AG10803 (cell line): Measurements from ENCODE around the gene TBX10.
A peak's percentile ranks its signal among the peaks of the same experiment; 100 is the strongest.

Source experiments
- DNase-seq: peaks from one replicate; pipeline ENCODE4 v3.0.0; 2010; ENCODE audit warnings: low read depth
- H3K4me3 ChIP-seq: 2 replicates; pipeline ENCODE4 v1.5.1; 2011; ENCODE audit warnings: mild to moderate bottlenecking, low read length, control low read depth
- TF ChIP-seq, protein P1 (sequence below): conservative IDR thresholded peaks from 2 replicates; pipeline ENCODE4 v1.5.1; 2011; ENCODE audit warnings: mild to moderate bottlenecking, low read length, control low read depth, inconsistent platforms

The TBX10 gene

DNA sequence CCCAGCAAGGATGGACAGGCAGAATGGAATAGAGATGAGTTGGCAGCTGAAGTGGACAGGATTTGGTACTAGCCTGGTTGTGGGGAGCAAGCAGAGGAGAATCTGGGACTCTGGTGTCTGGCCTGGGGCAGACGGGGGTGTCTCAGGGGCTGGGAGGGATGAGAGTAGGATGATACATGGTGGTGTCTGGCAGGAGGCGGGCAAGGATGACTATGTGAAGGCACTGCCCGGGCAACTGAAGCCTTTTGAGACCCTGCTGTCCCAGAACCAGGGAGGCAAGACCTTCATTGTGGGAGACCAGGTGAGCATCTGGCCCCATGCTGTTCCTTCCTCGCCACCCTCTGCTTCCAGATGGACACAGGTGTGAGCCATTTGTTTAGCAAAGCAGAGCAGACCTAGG is 53.7 kb downstream of the TBX10 start:
- TF ChIP-seq, protein P1, sequence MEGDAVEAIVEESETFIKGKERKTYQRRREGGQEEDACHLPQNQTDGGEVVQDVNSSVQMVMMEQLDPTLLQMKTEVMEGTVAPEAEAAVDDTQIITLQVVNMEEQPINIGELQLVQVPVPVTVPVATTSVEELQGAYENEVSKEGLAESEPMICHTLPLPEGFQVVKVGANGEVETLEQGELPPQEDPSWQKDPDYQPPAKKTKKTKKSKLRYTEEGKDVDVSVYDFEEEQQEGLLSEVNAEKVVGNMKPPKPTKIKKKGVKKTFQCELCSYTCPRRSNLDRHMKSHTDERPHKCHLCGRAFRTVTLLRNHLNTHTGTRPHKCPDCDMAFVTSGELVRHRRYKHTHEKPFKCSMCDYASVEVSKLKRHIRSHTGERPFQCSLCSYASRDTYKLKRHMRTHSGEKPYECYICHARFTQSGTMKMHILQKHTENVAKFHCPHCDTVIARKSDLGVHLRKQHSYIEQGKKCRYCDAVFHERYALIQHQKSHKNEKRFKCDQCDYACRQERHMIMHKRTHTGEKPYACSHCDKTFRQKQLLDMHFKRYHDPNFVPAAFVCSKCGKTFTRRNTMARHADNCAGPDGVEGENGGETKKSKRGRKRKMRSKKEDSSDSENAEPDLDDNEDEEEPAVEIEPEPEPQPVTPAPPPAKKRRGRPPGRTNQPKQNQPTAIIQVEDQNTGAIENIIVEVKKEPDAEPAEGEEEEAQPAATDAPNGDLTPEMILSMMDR: no peak
- no peak overlapping the region for H3K4me3 ChIP-seq
- DNase-seq: no peak

DNA sequence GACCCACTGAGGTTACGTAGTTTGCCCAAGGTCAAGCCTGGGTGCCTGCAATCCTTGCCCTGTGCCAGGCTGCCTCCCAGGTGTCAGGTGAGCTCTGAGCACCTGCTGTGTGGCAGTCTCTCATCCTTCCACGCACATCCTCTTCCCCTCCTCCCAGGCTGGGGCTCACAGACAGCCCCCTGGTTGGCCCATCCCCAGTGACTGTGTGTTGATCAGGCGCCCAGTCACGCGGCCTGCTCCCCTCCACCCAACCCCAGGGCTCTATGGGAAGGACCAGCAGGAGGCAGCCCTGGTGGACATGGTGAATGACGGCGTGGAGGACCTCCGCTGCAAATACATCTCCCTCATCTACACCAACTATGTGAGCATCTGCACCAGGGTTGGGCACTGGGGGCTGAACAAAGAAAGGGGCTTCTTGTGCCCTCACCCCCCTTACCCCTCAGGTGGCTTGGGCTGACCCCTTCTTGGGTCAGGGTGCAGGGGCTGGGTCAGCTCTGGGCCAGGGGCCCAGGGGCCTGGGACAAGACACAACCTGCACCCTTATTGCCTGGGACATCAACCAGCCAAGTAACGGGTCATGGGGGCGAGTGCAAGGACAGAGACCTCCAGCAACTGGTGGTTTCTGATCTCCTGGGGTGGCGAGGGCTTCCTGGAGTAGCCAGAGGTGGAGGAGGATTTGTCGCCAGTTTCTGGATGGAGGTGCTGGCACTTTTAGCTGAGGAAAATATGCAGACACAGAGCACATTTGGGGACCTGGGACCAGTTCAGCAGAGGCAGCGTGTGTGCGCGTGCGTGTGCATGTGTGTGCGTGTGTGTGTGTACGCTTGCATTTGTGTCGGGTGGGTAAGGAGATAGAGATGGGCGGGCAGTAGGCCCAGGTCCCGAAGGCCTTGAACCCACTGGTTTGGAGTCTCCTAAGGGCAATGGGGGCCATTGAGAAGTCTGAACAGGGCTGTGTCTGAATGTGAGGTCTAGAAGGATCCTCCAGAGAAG is 54.4 kb downstream of the TBX10 start:
- DNase-seq: no peak
- H3K4me3 ChIP-seq: peak overlapping the region; percentile 80
- TF ChIP-seq, protein P1: no peak

- peak overlapping the region; percentile 80 for H3K4me3 ChIP-seq
- TF ChIP-seq, protein P1: no peak
- peak; percentile 66 for DNase-seq
These were observed 55.2 kb downstream of the TBX10 start for GRCh38 chr11:67584205-67584880.

DNA sequence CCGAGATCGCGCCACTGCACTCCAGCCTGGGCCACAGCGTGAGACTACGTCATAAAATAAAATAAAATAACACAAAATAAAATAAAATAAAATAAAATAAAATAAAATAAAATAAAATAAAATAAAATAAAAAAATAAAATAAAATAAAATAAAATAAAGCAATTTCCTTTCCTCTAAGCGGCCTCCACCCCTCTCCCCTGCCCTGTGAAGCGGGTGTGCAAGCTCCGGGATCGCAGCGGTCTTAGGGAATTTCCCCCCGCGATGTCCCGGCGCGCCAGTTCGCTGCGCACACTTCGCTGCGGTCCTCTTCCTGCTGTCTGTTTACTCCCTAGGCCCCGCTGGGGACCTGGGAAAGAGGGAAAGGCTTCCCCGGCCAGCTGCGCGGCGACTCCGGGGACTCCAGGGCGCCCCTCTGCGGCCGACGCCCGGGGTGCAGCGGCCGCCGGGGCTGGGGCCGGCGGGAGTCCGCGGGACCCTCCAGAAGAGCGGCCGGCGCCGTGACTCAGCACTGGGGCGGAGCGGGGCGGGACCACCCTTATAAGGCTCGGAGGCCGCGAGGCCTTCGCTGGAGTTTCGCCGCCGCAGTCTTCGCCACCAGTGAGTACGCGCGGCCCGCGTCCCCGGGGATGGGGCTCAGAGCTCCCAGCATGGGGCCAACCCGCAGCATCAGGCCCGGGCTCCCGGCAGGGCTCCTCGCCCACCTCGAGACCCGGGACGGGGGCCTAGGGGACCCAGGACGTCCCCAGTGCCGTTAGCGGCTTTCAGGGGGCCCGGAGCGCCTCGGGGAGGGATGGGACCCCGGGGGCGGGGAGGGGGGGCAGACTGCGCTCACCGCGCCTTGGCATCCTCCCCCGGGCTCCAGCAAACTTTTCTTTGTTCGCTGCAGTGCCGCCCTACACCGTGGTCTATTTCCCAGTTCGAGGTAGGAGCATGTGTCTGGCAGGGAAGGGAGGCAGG is 56.0 kb downstream of the TBX10 start, which contains the start of gene GSTP1:
Gene GSTP1, plus strand, starts transcription at position 566 of the 958 bp plus-strand sequence. Its CDS starts 32 bp downstream, at position 598.
- H3K4me3 ChIP-seq: peak within 1 kb of the TSS; percentile 80
- DNase-seq: peak; percentile 88
- TF ChIP-seq, protein P1: peak; percentile 41

DNA sequence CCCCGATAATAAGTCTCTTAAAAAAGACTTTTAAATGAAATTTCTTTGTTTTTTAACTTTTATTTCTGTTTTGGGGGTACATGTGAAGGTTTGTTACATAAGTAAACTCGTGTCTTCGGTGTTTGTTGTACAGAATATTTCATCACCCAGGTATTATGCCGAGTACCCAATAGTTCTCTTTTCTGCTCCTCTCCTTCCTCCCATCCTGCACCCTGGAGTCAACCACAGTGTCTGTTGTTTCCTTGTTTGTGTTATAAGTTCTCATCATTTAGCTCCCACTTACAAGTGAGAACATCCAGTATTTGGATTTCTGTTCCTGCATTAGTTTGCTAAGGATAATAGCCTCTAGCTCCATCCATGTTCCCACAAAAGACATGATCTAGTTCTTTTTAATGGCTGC is 57.6 kb downstream of the TBX10 start:
- DNase-seq: no peak
- H3K4me3 ChIP-seq: no peak overlapping the region
- TF ChIP-seq, protein P1: no peak

- TF ChIP-seq, protein P1: no peak
These were observed 58.1 kb downstream of the TBX10 start for GRCh38 chr11:67581469-67581868.

More at GRCh38 chr11:67581469-67581868, 58.1 kb downstream of the TBX10 start:
- no peak for DNase-seq
- H3K4me3 ChIP-seq: no peak overlapping the region
